Fibroblast of lung (primary cell): ENCODE results near the gene SMAD4.

ENCODE experiments used
- CTCF ChIP-seq, 2 donors: IDR thresholded peaks in 1 of 2; conservative IDR thresholded peaks in 1 of 2; 1 replicate in 1 of 2; 2 replicates in 1 of 2; pipeline ENCODE4 v1.5.1; 2011 to 2012; ENCODE audit warnings: low read length in 2 of 2, control low read depth in 1 of 2, inconsistent platforms in 1 of 2, low read depth in 1 of 2, mild to moderate bottlenecking in 1 of 2
- EZH2 ChIP-seq: IDR thresholded peaks from 2 replicates; pipeline ENCODE4 v1.5.1; 2012; ENCODE audit warnings: low read length, control low read depth, mild to moderate bottlenecking; ENCODE audit errors: missing control alignments

GRCh38 chr18:51039138-51040112 is 9.4 kb downstream of the SMAD4 start:
- no peak for TF ChIP-seq CTCF (conservative IDR thresholded peaks at IDR 0.05 in 1 of 2, IDR thresholded peaks at IDR 0.05 in 1 of 2; ENCODE audit: low read depth in 1 of 2, low read length in 2 of 2)
- no peak for TF ChIP-seq EZH2
